Measurements from ENCODE around the gene ZNF775. TPM values are rescaled to one million over a fixed set of nuclear protein-coding genes. Genes with fewer than 3 reads are reported as not detected.
A peak's percentile ranks its signal among the peaks of the same experiment; 100 is the strongest.

The ZNF775 gene
- total and polyA plus RNA-seq, 2 of the 13 experiments (the other 11 are each of a cell fraction or from before 2014, with no cell fraction given) = 3.1 to 3.2 TPM

- TF ChIP-seq IKZF5 (CRISPR knock-in tag; IDR thresholded peaks at IDR 0.05) (peak; percentile 31; the same call in 1 of the 2 replicates), ZFP82 (CRISPR knock-in tag; IDR thresholded peaks at IDR 0.05; ENCODE audit: borderline replicate concordance) (no peak), SIN3B (IDR thresholded peaks at IDR 0.05; ENCODE audit: low read length) (no peak), MYC (CRISPR knock-in tag; IDR thresholded peaks at IDR 0.05; ENCODE audit: borderline replicate concordance) (peak; percentile 48; the same call in 1 of the 2 replicates), ZFY (CRISPR knock-in tag; IDR thresholded peaks at IDR 0.05) (peak; percentile 69), REL (CRISPR knock-in tag; conservative IDR thresholded peaks at IDR 0.05) (0 out of 2 replicates have a peak, but pooled peaks have one; percentile 36), SMAD1 (CRISPR knock-in tag; IDR thresholded peaks at IDR 0.05; ENCODE audit: borderline replicate concordance, low read depth) (0 out of 2 replicates have a peak, but pooled peaks have one; percentile 56), SMARCE1 (IDR thresholded peaks at IDR 0.05; ENCODE audit: borderline replicate concordance) (no peak), RBAK (CRISPR knock-in tag; IDR thresholded peaks at IDR 0.05) (no peak), ZNF607 (CRISPR knock-in tag; IDR thresholded peaks at IDR 0.05; ENCODE audit: borderline replicate concordance) (no peak), ZFP62 (CRISPR knock-in tag; IDR thresholded peaks at IDR 0.05) (no peak), AKAP8 (CRISPR knock-in tag; IDR thresholded peaks at IDR 0.05) (peak; percentile 91), NR0B2 (CRISPR knock-in tag; IDR thresholded peaks at IDR 0.05) (peak; percentile 23; the same call in 1 of the 2 replicates), MXD3 (CRISPR knock-in tag; IDR thresholded peaks at IDR 0.05) (peak; percentile 57)
- TF ChIP-seq, protein P1, sequence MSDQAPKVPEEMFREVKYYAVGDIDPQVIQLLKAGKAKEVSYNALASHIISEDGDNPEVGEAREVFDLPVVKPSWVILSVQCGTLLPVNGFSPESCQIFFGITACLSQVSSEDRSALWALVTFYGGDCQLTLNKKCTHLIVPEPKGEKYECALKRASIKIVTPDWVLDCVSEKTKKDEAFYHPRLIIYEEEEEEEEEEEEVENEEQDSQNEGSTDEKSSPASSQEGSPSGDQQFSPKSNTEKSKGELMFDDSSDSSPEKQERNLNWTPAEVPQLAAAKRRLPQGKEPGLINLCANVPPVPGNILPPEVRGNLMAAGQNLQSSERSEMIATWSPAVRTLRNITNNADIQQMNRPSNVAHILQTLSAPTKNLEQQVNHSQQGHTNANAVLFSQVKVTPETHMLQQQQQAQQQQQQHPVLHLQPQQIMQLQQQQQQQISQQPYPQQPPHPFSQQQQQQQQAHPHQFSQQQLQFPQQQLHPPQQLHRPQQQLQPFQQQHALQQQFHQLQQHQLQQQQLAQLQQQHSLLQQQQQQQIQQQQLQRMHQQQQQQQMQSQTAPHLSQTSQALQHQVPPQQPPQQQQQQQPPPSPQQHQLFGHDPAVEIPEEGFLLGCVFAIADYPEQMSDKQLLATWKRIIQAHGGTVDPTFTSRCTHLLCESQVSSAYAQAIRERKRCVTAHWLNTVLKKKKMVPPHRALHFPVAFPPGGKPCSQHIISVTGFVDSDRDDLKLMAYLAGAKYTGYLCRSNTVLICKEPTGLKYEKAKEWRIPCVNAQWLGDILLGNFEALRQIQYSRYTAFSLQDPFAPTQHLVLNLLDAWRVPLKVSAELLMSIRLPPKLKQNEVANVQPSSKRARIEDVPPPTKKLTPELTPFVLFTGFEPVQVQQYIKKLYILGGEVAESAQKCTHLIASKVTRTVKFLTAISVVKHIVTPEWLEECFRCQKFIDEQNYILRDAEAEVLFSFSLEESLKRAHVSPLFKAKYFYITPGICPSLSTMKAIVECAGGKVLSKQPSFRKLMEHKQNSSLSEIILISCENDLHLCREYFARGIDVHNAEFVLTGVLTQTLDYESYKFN (CRISPR knock-in tag; conservative IDR thresholded peaks at IDR 0.05) = 0 out of 2 replicates have a peak, but pooled peaks have one; percentile 26
- TF ChIP-seq, protein P2, sequence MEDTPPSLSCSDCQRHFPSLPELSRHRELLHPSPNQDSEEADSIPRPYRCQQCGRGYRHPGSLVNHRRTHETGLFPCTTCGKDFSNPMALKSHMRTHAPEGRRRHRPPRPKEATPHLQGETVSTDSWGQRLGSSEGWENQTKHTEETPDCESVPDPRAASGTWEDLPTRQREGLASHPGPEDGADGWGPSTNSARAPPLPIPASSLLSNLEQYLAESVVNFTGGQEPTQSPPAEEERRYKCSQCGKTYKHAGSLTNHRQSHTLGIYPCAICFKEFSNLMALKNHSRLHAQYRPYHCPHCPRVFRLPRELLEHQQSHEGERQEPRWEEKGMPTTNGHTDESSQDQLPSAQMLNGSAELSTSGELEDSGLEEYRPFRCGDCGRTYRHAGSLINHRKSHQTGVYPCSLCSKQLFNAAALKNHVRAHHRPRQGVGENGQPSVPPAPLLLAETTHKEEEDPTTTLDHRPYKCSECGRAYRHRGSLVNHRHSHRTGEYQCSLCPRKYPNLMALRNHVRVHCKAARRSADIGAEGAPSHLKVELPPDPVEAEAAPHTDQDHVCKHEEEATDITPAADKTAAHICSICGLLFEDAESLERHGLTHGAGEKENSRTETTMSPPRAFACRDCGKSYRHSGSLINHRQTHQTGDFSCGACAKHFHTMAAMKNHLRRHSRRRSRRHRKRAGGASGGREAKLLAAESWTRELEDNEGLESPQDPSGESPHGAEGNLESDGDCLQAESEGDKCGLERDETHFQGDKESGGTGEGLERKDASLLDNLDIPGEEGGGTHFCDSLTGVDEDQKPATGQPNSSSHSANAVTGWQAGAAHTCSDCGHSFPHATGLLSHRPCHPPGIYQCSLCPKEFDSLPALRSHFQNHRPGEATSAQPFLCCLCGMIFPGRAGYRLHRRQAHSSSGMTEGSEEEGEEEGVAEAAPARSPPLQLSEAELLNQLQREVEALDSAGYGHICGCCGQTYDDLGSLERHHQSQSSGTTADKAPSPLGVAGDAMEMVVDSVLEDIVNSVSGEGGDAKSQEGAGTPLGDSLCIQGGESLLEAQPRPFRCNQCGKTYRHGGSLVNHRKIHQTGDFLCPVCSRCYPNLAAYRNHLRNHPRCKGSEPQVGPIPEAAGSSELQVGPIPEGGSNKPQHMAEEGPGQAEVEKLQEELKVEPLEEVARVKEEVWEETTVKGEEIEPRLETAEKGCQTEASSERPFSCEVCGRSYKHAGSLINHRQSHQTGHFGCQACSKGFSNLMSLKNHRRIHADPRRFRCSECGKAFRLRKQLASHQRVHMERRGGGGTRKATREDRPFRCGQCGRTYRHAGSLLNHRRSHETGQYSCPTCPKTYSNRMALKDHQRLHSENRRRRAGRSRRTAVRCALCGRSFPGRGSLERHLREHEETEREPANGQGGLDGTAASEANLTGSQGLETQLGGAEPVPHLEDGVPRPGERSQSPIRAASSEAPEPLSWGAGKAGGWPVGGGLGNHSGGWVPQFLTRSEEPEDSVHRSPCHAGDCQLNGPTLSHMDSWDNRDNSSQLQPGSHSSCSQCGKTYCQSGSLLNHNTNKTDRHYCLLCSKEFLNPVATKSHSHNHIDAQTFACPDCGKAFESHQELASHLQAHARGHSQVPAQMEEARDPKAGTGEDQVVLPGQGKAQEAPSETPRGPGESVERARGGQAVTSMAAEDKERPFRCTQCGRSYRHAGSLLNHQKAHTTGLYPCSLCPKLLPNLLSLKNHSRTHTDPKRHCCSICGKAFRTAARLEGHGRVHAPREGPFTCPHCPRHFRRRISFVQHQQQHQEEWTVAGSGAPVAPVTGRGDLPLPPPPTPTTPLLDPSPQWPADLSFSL (CRISPR knock-in tag; IDR thresholded peaks at IDR 0.05) = no peak
Observed at GRCh38 chr7:150340024-150340749, 38.9 kb upstream of the ZNF775 start (continued).
